NCI-H748 treated with DMSO at 0.1 percent for 48 hours (cell line): ENCODE results near the gene GRAMD1A.
"Not testable (repeated sequence)": the region's sequence is repeated elsewhere in the genome, so short reads cannot be mapped to it uniquely, and the experiment has no call there.

Source experiments
- DNase-seq: peaks from one replicate; lab custom pipeline; 2025; lab: John Stamatoyannopoulos, UW

Gene GRAMD1A

DNA sequence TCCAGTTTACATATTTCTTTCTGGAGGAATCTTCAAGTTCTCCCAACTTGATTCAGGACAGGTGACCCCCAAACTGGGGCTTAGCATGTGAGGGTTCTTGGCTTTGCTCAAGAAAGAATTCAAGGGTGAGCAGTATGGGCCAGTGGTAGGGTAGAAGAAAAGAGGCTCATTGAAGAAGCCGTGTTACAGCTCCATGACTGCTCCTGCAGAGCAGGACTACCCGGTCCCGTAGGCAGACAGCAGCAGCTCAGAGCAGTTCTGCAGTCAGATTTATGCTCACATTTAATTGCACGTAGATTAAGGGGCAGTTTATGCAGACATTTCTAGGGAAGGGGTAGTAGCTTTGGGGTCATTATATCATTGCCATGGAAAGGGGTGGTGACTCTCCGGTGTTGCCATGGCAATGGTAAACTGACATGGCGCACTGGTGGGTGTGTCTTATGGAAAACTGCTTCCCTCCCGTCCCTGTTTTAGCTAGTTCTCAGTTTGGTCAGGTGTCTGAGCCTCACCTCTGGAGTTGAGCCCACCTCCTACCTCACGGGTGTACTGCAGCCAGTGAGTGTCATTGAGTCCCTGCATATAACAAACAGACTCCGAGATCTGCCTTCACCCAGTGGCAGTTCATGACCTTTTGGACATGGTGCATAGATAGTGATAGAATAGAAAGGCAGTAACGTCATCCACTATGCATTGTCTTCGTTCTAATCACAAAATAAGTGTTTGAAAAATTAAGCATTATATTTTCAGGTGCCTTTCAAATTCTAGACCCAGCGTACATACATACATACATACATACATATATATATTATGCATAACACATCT lies 20.1 kb upstream of the GRAMD1A start:
- peak; percentile 22 for DNase-seq

DNA sequence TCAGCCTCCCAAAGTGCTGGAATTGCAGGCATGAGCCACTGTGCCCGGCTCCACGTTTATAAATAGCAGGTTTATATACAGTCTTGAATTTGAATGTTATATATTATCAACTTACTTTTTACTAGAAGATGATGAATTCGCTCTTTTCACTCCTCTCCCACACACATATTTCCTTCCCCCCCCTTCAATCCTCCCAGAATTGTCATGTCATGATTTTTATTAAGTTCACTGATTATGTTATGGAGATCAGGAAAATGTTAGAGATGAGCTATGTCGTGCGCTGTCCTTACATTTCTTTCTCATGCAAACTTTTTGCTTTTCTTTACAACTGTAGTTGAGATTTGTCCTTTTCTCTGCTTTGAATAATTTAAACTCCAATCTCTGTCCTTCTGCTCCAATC lies 17.8 kb upstream of the GRAMD1A start:
- no peak for DNase-seq

DNA sequence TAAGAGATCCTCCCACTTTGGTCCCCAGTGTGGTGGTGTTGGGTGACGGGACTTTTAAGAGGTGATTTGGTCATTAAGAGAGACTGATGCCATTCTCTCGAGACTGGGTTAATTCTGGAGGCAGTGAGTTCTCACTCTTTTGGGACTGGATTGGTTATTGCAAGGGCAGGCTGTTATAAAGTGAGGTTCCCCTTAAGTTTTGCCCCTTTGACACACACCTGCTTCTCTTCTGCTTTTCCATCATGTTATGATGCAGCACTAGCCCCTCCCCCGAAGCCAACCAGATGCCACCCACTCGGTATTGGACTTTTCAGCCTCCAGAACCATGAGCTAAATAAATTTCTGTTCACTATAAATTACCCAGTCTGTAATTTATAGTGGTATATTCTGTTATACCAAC lies 16.3 kb upstream of the GRAMD1A start:
- no peak for DNase-seq

DNA sequence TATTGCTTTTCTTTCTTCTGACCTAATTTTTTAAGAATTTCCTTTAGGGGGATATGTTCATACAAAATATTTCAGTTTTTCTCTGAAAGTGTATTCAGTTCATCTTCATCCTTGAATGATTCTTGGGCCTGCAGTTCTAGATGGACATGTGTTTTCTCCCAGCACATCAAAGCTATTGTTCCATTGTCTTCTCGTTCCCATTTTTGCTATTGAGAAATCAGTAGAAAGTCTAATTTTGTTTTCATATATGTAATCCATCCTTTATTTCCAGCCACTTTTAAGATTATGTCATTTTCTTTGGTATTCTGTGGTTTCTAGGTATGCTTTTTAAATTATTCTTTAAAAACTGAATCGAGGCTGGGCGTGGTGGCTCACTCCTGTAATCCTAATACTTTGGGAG lies 15.8 kb upstream of the GRAMD1A start:
- no peak for DNase-seq

DNA sequence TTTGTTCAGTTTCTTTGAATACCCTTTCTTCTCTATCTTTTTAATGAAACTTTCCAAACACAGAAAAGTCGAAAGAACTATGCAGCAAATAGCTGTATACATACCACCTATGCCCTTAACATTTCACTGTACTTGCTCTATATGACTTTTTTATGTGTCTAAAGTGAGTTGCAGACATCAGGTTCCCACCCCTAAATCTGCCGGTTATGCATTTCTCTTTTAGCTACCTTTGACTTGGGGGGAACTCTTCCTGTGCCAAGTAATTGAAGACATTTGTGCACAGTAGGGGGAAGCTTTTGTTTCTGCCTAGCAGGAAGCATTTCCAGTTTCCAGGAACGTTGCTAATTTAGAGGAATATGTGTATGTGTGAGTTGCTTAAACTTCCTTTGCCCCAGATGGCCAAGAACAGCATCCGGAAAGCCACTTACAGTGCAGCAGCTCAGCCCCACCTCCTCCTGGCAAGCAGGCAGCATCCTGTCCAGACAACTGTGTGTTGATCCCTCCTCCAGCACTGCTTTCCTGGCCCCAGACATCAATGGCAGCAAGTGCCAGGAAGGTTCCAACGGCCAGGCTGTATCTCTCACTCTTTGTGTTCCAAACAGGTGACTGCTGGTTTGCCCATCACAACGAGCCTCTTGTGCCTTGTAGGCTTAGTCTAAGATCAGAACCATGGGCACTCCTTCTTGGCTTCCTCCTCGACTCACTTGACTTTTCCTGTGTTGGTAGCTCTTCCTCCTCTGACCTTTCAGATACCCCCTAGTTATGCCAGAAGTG lies 14.7 kb upstream of the GRAMD1A start:
- DNase-seq, result no peak

DNA sequence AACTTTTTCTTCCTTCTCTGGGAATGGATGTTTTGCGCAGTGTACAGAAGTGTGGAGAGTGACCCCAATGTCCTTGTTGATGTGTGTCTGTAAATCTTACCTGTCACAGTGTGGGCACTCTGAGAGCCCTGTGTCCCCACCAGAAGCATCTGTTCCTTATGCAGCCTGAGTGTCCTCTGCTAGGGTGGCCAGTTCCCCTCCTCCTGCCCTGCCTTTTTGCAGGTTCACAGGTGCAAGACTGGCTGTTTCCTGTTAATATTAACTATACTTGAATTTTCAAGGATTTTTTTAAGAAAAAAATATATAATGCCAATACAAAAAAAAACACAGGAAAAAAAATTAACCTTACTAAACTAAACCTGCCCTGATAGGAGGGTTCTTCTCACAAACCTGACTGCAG lies 12.0 kb upstream of the GRAMD1A start:
- no peak for DNase-seq

DNA sequence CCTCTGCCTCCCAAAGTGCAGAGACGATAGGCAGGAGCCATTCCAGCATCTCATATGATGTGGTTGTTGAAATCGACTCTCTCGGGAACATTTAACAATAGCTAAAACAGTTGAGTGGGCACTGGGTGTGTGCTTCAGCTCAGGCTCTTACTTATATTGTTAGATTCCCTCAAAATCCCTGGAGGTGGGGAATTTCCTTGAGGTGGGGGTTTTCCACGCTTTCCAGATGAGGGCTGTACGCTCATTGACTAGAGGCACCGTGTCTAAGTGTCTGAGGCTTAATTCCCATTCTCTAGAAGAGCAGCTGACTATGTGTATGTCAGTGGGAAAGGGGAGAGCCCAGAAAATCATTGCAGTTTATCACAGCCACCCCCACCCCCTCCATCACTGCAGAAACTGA lies 10.8 kb upstream of the GRAMD1A start:
- no peak for DNase-seq

DNA sequence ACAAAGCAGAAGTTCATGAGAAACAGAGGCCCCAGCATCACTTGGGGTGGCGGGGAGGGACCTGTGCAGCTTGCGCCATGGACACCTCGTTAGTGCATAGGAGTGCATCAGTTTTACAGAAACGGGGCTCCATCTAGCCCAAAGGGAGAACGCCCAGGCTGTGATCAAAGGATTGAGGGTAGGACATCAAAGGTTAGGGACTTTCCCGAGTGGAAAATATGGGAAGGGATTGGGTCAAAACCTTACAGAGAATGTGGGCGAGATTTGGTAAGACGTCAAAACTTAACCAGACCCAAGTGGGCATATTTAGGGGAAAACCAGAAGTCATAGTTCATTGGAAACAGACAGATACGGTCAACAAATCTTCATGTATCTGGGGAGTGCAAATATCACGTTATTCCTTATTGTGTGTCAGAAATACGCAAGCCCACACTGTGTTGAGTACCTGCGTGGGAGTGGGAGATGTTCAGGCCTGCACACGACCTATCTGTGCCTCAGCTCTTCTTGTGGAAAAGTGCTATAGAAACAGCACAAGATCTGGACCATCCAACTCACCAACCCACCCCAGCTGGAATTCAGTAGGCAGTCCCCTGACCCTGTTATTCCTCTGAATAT lies 9.4 kb upstream of the GRAMD1A start:
- DNase-seq, result no peak

DNA sequence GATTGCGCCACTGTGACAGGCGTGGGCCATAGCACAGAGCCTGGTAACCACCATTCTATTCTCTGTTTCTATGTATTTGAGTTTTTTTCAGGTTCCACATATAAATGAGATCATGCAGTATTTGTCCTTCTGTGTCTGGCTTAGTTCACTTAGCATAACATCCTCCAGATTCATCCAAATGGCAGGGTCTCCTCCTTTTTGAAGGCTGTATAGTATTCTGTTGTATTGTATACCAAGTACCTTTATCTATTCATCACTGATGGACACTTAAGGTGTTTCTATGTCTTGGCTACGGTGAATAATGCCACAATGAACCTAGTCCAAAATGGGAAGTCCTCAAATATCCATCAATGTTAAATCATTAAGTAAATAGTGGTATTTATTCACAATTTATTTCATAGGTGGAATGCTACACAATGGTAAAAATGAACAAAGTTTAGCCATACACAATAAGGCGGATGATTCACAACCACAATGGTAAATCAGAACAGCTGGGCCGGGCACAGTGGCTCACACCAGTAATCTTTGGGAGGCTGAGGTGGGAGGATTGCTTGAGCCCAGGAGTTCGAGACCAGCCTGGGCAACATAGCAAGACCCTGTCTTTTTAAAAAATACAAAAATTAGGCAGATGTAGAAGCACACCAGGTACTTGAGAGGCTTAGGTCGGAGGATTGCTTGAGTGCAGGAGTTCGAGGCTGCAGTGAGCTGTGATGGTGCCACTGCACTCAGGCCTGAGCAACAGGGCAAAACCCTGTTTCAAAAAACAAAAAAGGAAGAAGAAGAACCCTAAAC lies 8.4 kb upstream of the GRAMD1A start:
- no peak for DNase-seq

DNA sequence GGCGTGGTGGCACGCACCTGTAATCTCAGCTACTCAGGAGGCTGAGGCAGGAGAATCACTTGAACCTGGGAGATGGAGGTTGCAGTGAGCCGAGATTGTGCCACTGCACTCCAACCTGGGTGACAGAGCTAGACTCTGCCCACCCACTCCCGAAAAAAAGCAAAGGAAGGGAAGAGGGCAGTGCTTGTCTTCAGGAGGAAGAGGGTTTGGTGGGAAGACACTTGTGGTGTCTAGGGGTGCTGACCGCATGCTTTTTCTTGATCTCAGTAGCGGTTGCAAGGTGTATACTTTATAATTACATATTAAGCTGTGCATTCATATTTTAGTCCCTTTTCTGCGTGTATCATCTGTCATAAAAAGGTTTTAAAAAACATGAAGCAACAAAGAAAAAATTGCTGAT lies 7.5 kb upstream of the GRAMD1A start:
- not testable (repeated sequence) for DNase-seq

DNA sequence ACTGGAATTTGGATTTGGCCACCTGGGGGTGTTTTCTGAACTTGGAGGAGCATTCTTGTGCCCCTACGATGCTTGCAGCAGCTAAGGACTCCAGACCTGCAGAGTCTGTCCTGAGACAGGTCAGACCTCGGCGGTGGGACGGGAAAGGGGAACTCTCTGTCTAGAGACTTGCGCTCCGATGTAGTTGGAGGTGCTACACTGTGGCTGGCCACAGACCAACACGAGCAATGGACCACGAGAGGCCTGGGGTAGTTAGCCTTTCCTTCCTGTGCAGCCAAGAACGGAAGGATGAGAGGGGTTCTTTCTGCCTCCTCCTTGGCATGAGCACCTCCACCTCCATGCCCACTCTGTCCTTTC lies 5.9 kb upstream of the GRAMD1A start:
- DNase-seq, result no peak

DNA sequence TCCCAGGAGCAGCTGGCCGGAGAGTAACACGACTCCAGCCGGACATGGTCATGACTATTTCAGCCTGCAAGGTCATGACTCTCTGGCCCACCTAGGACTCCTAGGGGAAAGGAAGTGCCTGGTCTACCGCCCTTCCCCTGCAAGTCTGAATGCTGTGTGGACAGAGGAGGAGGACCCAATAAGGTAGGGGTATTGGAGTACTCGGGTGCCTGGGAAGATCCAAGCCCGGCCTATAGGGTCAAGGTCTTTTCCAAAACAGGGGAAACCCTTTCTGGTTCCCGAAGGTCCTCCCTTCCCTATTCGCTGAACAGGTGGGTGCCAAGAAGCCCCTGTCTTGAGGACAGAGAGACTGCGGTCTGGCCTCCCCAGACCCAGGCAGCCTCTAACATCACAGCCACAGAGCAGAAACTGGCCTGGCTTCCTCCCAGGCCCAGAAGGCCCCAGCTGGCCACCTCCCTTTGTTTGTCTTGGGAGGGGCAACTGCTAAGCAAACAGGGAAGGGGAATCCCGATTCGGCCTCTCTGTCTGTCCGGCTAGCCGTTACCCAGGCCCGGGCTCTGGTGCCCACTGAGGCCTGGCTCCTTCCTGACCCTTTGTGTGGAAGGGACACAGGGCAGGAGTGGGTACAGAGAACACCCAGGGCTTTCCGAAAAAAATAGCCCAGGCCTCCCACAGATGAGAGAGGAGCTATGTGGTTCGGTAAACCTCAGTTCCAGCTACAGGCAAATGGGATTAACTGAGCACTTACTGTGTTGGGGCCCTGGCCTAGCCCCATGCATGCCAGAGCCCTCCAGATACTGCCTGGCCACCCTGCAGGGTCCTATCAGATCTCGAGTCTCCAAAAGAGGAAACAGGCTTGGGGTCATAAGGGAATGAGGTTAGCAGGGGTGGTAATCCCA lies 5.2 kb upstream of the GRAMD1A start:
- peak; percentile 34 for DNase-seq

DNA sequence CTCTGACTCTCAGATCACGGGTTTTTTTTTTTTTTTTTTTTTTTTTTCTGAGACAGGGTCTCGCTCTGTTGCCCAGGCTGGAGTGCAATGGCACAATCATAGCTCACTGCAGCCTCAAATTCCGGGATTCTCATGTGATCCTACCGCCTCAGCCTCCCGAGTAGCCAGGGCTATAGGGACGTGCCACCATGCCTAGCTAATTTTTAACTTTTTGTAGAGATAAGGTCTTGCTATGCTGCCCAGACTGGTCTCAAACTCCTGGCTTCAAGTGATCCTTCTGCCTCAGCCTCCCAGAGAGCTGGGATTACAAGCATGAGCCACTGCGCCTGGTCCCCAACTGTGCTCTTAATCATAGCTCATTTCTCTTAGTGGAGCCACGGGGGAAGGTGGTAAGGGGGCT lies 4.6 kb upstream of the GRAMD1A start:
- no peak for DNase-seq

DNA sequence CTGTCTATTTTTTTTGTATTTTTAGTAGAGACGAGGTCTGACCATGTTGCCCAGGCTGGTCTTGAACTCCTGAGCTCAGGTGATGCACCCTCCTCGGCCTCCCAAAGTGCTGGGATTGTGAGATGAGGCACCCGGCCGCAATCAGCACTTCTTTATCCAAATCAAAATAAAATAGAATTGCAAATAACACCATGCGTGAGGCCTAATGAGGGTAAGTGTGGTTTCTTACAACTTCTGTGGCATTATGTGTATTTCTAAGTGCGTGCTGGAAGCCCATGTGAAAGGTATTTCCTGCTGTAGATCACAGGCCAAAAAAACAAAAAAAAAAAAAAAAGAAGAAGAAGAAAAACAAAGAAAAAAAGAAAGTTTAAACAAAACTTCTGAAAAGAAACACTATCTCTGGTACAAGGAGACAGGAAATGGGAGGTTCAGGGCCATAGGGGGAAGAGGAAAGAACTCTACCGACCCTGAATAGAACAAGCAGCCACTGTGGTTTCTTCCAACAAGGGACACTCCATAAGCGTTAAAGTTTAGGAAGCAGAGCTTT lies 3.0 kb upstream of the GRAMD1A start:
- DNase-seq, result no peak

DNA sequence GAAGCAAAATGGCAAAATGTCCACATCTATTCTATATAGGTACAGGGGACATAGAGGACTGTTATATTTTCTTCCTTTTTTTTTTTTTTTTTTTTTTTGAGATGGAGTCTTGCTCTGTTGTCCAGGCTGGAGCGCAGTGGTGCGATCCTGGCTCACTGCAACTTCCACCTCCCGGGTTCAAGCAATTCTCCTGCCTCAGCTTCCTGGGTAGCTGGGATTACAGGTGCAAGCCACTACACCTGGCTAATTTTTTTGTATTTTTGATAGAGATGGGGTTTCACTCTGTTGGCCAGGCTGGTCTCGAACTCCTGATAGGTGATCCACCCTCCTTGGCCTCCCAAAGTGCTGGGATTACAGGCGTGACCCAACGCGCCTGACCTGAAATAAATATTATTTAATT lies 1.9 kb upstream of the GRAMD1A start:
- DNase-seq, result not testable (repeated sequence)

DNA sequence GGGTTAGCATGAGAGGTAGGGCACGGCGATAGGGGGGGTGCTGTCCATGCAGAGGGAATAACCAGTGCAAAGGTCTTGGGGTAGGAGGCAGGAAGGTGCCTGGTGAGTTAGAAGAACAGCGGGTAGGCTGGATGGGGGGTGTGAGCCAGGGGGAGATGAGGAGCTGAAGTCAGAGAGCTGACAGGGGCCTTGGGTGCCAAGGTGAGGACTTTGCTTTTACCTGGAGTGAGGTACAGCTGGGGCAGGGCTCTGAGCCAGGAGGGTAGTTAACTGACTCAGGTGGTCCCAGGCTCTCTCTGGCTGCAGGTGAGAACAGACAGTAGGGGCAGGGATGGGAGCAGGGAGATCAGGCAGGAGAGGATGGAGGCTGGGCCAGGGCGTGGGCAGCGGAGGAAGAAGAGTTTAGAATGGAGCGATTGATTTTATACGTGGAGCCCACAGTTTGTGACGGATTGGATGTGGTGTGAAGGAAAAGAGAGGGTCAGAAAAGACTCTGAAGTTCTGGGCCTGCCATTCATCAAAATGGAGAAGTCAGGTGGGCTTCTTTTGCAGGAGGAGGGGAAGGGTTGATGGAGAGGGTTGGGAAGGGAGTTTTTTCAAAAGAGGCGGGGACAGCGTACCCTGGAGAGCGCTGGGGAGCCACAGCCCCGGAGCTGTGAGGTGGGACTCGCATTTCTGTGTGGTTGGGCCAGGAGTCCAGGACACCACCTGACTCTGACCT lies 1.2 kb upstream of the GRAMD1A start:
- DNase-seq, result no peak

DNA sequence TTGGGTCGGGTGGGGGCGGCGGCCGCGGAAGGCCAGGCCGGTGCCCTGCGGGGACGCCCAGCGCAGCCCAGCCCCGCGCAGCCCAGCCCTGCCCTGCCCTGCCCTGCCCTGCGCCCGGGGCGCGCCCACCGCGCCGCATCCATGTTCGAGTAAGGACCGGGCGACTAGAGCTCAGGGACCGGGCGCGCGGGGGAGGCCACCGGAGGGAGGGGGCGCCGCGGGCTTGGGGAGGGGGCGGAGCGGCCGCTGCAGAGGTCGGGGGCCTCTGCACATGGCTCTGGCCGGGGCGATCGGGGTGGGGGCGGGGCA lies 169 bp downstream of the GRAMD1A start:
- DNase-seq, result no peak

DNA sequence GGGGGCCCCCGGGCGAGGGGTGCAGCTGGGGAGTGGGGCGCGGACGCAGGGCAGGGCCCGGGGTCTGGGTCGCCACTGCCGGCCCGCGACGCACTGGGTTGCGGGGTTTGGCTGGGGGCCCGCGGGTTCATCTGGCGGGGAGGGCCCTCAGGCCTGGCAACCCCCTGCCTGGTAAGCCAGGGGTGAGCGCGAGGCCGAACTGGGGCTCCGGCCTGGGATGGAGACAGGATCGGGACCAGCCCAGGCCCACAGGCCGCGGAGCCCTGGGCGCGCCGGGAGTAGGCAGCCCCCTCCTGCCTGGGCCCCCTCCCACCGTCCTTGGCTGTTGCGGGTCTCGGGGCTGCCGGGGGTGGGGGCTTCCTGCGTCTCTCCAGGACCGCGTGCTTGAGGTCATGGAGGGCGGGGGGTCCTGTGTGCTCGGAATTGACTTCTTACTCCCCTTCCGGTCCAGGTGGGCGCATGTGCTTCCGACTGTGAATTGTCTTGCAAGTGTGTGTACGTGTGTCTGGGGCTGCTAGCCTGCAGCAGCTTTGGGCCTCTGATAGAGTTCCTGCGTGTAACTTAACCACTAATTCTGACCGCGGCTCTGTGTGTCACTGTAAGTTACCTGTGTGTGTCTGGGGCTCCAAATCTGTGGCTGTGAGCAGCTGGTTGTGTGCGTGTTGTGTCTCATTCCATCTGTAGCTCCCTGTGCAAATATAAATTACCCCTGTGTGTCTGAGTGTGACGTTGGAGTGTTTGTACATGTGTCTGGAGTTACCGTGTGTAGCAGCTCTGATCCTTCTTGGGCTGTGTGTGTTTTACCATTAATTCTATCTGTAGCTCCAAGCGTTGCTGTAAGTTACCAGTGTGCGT lies 751 bp downstream of the GRAMD1A start:
- peak; percentile 43 for DNase-seq

DNA sequence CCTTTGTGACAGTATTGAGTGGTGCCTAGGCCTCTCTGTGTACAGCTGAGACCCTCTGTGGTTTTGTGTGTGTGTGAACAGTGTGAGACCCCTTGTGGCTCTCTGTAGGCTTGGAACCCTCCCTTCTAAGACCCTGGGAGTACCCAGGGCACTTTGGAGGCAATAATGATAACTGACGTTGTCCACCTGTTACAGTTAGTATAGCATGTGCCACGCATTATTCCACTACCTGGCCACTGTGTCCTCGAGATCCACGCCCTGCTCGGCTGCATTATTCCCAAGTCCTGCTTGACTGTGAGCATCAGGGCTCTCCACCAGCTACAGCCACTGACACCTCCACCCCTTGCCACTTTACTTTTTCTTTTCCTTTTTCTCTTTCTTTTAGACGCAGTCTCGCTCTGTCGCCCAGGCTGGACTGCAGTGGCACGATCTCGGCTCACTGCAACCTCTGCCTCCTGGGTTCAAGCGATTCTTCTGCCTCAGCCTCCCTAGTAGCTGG lies 2.0 kb downstream of the GRAMD1A start:
- no peak for DNase-seq
